GM06990 (cell line): ENCODE measurements around the gene MPIG6B.
"Not testable (repeated sequence)": the region's sequence is repeated elsewhere in the genome, so short reads cannot be mapped to it uniquely, and the experiment has no call there.

Experiments
- DNase-seq: peaks from one replicate; pipeline ENCODE4 v3.0.0-alpha.2; 2011; ENCODE audit not compliant: insufficient read length; ENCODE audit errors: extremely low read depth
- H3K27me3 ChIP-seq: replicated peaks from 2 replicates; pipeline ENCODE4 v1.6.0; 2011; ENCODE audit warnings: low read length; ENCODE audit not compliant: control insufficient read depth, insufficient read depth
- H3K36me3 ChIP-seq: 2 replicates; pipeline ENCODE4 v1.5.1; 2011; ENCODE audit warnings: low read length; ENCODE audit not compliant: control insufficient read depth, insufficient read depth
- H3K4me3 ChIP-seq: replicated peaks from 2 replicates; pipeline ENCODE4 v1.5.1; 2011; ENCODE audit warnings: low read depth, mild to moderate bottlenecking, control low read depth, low read length
- CTCF ChIP-seq: IDR thresholded peaks from 2 replicates; pipeline ENCODE4 v1.5.1; 2011; ENCODE audit warnings: low read length, control low read depth, mild to moderate bottlenecking, inconsistent platforms; ENCODE audit not compliant: insufficient read depth, poor library complexity, severe bottlenecking

Gene MPIG6B

DNA sequence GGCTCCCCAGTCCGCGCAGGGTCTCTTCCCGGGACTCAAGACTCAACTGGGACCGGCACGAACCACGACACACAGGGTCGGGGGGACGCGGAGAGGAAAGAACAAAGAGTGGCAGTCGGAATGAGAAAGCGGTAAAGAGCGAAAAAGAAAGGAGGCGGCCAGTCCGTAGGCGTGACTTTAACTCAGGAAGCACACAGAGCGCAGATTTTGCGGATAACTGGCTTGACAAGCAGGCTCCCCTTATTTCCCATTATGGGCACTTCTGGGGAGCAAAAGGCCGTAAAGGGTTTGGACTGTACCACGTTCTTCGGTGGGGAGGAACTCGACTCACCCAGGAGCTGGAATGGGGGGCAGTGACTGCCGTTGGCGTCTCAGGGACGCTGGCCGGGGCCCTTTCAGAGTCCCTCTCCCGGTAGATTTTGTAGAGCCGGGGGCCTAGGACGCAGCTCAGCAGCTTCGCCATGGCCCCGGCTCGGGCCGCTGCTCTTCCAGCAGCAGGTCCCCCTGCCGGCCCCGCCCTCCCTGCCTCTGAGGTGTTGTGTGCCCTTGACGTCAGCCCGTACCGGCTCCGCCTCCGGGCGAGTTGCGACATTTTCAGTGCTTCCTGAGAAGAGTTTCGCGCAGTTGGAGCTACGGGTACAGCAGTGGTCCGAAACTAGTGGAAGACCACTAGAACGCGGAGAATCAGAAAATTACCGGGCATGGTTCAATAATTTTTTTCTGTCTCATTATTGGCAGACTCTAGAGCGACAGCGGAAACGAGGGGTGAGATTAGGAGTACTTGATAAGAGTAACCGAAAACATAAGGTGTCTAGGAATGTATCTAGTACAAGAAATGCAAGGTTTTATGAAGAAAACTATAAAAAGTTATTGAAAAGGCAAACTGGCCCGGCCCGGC, 20.1 kb upstream of the MPIG6B start, which contains the start of gene ABHD16A:
TSS of gene ABHD16A (minus strand) at position 506 of the 898 bp plus-strand sequence. CDS start at position 463, 43 bp downstream.
- Histone ChIP-seq H3K36me3 (peaks cover 1% of the 10 kb centered on the region), H3K27me3 (no peaks in the 10 kb centered on the region), H3K4me3 (peak within 1 kb of the TSS; percentile 94)
- TF ChIP-seq CTCF, result no peak
- DNase-seq, result peak; percentile 98

GRCh38 chr6:31705931-31706330, 17.2 kb upstream of the MPIG6B start:
- DNase-seq, result no peak
- no peaks in the 10 kb centered on the region for H3K36me3 ChIP-seq

DNA sequence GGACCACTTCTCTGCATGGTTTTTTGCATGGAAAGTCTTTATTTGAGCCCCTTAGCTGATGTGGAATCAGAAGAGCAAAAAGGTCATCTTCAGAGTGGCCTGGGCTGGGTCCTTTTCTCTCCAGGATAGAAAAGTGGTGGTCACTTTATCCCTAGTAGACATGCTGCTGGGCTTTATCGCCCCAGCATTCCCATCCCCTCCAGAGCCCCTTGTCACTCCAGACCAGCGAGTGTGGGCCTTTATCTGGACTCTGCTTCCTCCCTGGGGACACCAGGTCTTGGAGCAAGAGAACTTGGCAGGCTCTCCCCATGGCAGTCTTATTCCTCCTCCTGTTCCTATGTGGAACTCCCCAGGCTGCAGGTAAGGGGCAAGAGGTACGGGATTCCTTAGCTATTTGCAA, 16.6 kb upstream of the MPIG6B start, which contains the start of gene LY6G6F:
TSS of gene LY6G6F (plus strand) at position 268 of the 400 bp plus-strand sequence. CDS start at position 309, 41 bp downstream.
- Histone ChIP-seq H3K4me3 (no peak within 1 kb of the TSS), H3K36me3 (no peaks in the 10 kb centered on the region), H3K27me3 (no peaks in the 10 kb centered on the region)
- TF ChIP-seq CTCF, result no peak
- DNase-seq, result no peak

More at GRCh38 chr6:31705931-31706330, 17.2 kb upstream of the MPIG6B start:
- H3K27me3 ChIP-seq, result no peaks in the 10 kb centered on the region
- TF ChIP-seq CTCF, result no peak
- H3K4me3 ChIP-seq, result no peak overlapping the region

DNA sequence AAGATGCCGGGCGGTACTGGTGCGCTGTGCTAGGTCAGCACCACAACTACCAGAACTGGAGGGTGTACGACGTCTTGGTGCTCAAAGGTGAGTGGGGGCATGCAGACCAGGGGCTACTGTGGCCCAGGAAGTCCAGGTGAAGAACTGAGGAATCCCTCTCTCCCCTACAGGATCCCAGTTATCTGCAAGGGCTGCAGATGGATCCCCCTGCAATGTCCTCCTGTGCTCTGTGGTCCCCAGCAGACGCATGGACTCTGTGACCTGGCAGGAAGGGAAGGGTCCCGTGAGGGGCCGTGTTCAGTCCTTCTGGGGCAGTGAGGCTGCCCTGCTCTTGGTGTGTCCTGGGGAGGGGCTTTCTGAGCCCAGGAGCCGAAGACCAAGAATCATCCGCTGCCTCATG, 15.5 kb upstream of the MPIG6B start:
- H3K4me3 ChIP-seq, result no peak overlapping the region
- H3K36me3 ChIP-seq, result no peaks in the 10 kb centered on the region
- no peak for DNase-seq
- H3K27me3 ChIP-seq, result no peaks in the 10 kb centered on the region; the same call in 1 of the 2 replicates
- TF ChIP-seq CTCF, result no peak

- Histone ChIP-seq H3K27me3 (no peaks in the 10 kb centered on the region; the same call in 1 of the 2 replicates), H3K4me3 (no peak overlapping the region), H3K36me3 (no peaks in the 10 kb centered on the region)
- DNase-seq, result no peak
- no peak for TF ChIP-seq CTCF
These were observed 14.9 kb upstream of the MPIG6B start for GRCh38 chr6:31708224-31708623.

DNA sequence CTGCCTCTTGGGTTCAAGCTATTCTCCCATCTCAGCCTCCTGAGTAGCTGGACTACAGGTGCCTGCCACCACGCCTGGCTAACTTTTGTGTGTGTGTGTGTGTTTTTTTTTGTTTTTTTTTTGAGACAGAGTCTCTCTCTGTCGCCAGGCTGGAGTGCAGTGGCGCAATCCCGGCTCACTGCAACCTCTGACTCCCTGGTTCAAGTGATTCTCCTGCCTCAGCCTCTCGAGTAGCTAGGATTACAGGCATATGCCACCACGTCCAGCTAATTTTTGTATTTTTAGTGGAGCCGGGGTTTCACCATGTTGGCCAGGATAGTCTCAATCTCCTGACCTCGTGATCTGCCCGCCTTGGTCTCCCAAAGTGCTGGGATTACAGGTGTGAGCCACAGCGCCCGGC, 14.0 kb upstream of the MPIG6B start:
- not testable (repeated sequence) for DNase-seq, H3K36me3 ChIP-seq, H3K27me3 ChIP-seq, H3K4me3 ChIP-seq
